NCI-H2227 (cell line): ENCODE measurements around the gene DNAH6.

Experiments
- DNase-seq: peaks from one replicate; lab custom pipeline; 2025; ENCODE audit not compliant: unreplicated experiment; lab: John Stamatoyannopoulos, UW

DNAH6 gene

GRCh38 chr2:84619794-84620371 is 103.6 kb downstream of the DNAH6 start:
- no peak for DNase-seq

GRCh38 chr2:84628486-84628885 is 112.2 kb downstream of the DNAH6 start:
- no peak for DNase-seq

DNA sequence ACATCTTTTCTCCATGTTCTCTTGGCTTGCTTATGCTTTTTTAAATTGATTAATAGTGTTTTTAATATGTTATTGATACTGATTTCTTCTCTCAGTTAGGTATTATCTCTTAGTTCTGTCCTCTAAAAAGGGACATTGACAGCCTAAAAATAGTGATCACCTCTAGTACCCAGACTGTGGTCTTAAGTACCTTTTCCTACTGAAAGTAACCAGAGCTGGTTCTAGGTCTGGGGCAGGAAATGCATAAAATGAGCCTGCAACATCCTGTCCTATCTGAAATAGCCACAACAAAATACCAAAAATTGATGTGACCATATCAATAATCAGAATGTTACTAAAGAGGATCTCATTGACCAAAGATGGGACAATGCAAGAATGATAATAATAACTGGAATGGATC is 113.3 kb downstream of the DNAH6 start:
- DNase-seq = no peak

DNA sequence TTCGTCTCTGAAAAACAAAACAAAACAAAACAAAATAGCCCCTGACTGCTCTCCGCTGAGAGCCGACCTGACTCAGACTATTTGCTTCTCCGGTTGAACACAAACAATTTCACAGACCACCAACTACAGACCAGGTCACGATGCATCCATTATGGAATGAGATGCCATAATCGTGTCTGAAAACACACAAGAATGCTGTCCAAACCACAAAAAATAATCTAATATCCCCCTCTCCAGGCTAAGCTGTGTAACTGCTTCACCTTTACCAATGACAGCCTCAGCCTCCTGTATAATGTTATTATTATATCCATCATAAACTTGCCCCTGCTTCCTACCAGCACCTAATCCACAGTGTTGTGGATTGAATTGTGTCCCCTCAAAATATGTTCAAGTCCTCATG is 114.7 kb downstream of the DNAH6 start:
- DNase-seq = peak; percentile 61

DNA sequence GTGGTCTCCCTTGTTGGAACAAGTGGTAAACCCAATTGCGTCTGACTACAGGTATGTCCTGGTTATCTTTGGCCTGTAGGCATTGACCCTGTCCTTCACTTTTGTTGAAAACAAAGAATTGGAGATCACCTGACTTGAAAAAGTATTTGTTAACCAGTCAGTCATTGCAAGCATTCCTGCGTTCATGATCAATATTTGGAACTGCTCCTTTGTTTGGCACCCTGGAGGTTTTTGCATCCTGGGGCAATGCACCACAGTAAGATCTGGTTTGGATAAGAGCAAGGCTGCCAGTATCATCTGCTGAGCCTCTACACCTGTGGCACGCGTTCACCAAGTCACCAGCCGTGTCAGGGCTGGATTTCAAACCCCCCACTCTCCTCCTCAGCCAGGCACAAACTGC is 115.7 kb downstream of the DNAH6 start:
- no peak for DNase-seq

GRCh38 chr2:84636080-84636971 is 120.0 kb downstream of the DNAH6 start:
- no peak for DNase-seq

- DNase-seq = no peak
These were observed 123.5 kb downstream of the DNAH6 start for GRCh38 chr2:84639751-84640150.

GRCh38 chr2:84640411-84640810 is 124.1 kb downstream of the DNAH6 start:
- DNase-seq = no peak

DNA sequence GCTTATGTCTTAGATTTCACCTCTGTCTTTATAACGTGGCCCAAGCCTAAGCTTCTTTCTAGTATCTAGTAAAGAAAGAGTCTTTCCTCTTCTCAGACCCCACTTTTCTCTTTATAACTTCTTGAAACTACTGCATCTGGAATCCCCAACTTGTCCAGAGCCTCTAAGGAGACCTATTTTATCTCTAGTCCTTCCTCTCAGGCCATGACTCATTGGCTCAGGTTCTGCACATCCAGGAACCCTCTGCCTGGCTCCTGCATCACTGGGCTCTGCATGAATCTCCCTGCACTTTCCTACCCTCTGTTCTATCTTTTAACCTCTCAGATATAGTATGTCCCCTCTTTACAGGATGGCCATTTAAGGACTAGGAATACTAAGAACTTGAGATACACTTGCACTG is 124.7 kb downstream of the DNAH6 start:
- no peak for DNase-seq

DNA sequence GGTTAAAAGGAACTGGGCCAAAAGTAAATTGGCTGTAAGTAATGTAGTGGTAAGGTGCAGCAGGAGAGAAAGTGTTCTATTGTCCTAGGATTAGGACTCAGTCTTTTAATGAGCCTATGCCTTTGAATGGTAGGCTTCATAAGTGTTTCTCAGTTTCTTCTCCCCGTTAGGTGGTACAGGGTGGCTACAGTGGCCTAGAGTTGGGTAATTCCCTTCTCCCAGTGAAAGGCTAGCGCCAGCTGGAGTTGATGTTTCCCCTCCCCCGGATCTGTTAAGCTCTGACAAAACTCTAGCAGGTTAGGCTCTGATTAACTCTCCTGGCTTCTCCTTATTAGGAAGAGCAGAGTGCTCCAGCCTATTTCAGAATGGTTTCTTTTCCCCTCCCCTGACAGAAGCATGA is 127.7 kb downstream of the DNAH6 start:
- no peak for DNase-seq

GRCh38 chr2:84646514-84646913 is 130.2 kb downstream of the DNAH6 start:
- no peak for DNase-seq

- no peak for DNase-seq
These were observed 131.0 kb downstream of the DNAH6 start for GRCh38 chr2:84647267-84647666.

DNA sequence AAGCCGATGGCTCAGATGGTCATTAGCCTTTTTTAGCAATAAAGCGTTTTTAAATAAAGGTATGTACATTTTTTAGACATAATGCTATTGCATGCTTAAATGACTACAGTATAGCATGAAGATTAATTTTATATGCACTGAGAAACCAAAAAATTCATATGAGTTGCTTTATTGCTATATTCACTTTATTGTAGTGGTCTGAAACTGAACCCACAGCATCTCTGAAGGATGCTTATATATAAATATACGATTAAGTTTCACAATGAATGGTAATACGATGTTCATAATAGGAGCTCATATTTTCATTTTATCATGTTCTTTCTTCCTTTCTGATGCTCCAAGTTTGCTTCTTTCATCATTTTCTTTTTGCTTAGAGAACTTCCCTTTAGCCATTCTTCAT is 132.8 kb downstream of the DNAH6 start:
- no peak for DNase-seq

GRCh38 chr2:84649487-84650142 is 133.3 kb downstream of the DNAH6 start:
- no peak for DNase-seq

DNA sequence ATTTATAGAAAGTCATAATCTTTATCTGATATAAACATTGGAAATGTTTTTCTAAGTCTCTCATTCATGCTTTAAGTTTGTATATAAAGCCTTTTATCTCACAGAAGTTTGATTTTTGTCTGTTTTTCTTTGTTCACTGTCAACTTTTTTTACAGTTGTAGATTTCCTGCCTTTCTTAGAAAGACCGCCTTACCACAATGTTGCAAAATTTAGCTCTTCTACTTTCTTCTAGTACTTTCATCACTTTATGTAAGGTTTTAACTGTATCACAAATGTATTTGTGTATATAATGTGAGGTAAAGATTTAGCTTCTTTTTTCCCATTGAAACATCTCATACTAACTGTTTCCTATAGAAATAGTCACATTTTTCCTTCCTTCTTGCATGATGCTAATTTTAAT is 136.1 kb downstream of the DNAH6 start:
- no peak for DNase-seq

DNA sequence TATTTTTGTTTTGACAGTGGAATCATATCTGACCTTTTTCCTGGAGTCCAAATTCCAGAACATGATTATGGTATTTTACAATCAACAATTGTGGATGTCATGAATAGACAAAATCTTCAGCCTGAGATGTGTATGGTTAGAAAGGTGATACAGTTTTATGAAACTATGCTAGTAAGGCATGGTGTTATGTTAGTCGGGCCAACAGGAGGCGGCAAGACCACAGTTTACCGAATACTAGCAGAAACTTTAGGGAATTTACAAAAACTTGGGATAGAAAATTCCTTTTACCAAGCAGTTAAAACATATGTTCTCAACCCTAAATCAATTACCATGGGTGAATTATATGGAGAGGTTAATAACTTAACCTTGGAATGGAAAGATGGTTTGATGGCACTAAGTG is 137.0 kb downstream of the DNAH6 start:
- no peak for DNase-seq

DNA sequence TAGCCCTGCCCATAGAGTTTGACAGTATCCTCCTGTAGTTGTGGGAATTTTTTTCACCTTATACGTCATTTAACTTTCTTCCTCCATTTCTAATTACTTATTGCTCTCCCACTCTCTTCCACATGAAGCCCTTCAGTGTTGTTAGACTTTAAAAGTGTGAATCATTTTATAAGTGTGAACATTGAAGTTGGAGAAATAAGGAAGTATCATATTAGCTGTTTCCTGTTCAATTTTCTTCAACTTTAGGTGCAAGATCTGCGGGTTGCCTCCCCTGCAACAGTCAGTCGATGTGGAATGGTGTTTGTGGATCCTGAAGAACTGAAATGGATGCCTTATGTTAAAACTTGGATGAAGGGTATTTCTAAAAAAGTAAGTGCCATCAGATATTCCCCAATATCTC is 138.1 kb downstream of the DNAH6 start:
- DNase-seq = no peak

- DNase-seq = no peak
These were observed 152.8 kb downstream of the DNAH6 start for GRCh38 chr2:84669122-84669521.

DNA sequence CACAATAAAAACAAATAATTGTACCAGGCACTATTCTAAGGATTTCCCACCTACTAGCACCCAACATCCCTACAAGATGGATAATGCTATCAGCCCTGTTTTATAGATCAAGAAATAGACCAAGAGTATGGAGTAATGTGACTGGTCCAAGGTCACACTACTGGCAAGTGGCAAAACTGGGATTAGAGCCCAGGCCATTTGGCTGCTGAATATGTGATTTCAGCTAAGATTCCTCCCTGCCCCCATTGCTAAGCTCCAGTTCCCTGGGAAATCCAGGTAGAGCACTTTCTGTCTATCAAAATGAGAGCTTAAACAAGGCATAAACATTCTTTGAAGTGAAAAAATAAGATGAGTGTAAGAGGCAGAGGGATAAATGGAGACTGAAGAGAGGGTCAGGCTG is 157.8 kb downstream of the DNAH6 start:
- no peak for DNase-seq

DNA sequence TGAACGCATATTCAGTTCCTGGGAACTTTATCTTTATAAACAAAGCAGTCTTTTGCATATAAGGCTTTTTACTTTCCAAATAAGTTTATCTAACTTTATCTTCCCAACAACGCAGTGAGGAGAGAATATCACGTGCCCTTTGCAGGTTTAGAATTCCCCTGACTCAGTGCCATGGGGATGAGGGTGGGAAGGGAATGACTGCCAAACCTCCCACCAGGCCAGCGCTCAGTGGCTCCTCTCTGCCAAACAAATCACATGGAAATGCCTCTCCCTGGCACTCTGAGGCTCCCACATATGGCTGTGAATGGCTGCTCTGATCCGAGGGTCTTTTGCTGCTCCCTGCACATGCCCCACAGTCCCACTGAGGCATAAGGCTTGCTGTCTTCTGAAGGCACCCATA is 158.3 kb downstream of the DNAH6 start:
- DNase-seq = no peak

- no peak for DNase-seq
These were observed 160.0 kb downstream of the DNAH6 start for GRCh38 chr2:84676295-84676694.

GRCh38 chr2:84678214-84678613 is 161.9 kb downstream of the DNAH6 start:
- no peak for DNase-seq
